Measurements from ENCODE around the gene DNER. TPM values are rescaled to one million over a fixed set of nuclear protein-coding genes. Genes with fewer than 3 reads are reported as not detected.

The DNER gene
- total and polyA plus RNA-seq, 5 donors, result 13.6 to 41.1 (median 27.2) TPM

DNA sequence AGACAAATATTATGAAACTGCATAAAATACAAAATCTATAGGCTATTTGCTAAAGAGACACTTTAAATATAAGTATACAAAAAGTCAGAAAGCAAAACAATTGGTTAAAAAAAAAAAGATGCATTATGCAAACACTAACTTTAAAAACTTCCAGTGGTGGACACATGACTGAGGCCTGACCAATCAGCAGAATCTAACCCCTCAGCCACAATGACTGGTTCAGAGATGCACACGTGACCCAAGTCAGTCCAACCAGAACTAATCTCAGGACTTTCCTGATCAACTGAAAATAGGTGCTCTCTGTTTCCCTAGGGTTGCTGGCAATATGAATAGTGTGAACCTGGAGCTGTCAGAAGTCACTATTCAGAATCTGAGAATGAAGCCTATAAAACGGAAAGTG lies 22.7 kb downstream of the DNER start:
- Histone ChIP-seq H3K27ac (ENCODE audit: low read length) (no peak overlapping the region), H3K4me1 (ENCODE audit: control insufficient read depth, insufficient read depth, low read length) (no peaks in the 10 kb centered on the region), H3K9me3 (ENCODE audit: control insufficient read depth, low read length) (no peaks in the 10 kb centered on the region), H3K27me3 (ENCODE audit: control insufficient read depth, insufficient read depth) (no peaks in the 10 kb centered on the region), H3K4me3 (ENCODE audit: low read length) (no peak overlapping the region)
- WGBS, result 58% methylated on average over 2 of the region's 2 CpGs
- DNase-seq (no peak), ATAC-seq (no peak)
- intact Hi-C loops (cut with DNase I), result no loop called here

DNA sequence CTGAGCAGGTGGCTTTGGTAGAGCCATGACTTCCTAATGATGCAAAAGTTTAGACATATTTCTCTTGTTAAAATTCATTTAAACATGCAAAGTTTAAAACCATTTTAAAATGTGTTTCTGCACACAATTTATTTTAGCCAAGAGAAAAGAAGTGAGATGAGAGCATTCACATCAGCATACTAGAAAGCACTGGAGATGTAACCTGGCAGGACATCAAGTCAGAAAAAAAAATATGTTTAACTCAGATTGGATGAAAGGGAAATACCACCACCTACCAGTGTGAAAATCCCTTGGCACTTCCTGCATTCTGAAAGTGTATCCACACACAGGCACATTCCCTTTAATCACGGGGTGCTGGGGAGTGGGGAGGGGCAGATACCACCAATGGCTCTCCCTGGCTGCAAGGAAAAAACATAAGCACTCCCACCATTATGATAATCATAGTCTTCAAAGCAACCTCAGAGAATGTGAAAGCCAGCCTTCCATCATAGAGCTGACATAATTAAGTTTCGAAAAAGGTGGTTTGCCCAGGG lies 25.0 kb downstream of the DNER start:
- H3K27ac ChIP-seq (ENCODE audit: low read length), result no peak overlapping the region
- no peaks in the 10 kb centered on the region for H3K9me3 ChIP-seq (ENCODE audit: control insufficient read depth, low read length)
- ATAC-seq (peak; percentile 69 to 85), DNase-seq (no peak)
- 44% methylated on average over 2 of the region's 2 CpGs for WGBS
- H3K4me3 ChIP-seq (ENCODE audit: low read length), result no peak overlapping the region
- no peaks in the 10 kb centered on the region for H3K4me1 ChIP-seq (ENCODE audit: control insufficient read depth, insufficient read depth, low read length)
- no peaks in the 10 kb centered on the region for H3K27me3 ChIP-seq (ENCODE audit: control insufficient read depth, insufficient read depth)
- intact Hi-C loops (cut with DNase I), result no loop called here

DNA sequence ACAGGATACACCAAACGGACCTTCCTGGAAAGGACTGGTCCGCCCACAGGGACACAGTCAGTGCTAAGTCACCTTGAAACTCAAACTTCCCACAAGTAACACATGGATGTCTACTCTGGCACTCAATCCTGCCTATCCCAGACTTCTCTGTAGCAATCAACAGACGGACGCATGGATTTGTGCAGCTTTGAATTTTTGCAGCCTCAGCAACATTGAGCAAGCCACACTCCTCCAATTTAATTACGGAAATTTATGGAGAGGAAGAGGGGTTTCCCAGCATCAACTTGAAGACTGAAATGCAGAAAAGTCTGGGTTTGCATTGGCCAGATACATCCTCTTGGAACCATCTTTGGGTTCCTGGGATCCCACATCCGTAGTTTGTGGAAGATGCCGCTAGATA lies 26.2 kb downstream of the DNER start:
- WGBS, result 86% methylated on average over 7 of the region's 7 CpGs

DNA sequence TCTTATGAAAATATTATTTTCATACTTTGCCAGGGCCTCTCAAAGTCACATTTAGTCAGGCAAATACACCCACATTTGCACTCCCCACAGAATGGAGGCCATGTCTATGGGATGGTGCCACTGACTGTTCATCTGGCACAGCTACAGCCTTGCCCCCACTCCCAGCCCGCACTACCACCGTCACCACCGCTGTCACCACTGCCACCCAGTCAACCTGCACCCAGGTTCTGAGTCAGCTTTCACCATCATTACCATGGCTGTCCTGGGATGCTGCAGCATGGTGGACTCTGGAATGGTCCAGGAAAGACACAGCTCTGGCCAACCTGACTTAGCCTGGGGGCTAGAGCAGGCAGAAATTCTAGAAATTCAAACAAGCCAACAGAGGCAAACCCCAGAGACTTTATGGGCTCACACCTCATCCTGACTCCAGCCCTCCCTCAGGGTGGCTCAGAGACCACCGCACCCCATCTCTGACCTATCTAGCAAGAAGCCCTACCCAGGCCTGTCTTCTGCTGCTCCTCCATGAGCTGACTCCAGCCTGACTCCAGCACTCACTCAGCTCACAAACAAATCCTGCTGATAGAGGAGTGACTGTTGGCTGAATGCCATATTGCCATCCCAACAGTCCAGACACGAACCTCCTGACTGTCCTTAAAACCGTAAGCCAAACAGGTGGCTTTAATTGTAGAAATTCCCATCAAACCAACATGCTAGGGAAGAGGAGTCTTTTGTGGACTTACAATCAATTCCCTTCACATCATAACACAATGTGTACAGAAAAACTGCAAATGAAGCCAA lies 28.0 kb downstream of the DNER start:
- Histone ChIP-seq H3K9me3 (ENCODE audit: control insufficient read depth, low read length) (no peaks in the 10 kb centered on the region), H3K4me1 (ENCODE audit: control insufficient read depth, insufficient read depth, low read length) (no peaks in the 10 kb centered on the region), H3K27ac (ENCODE audit: low read length) (no peak overlapping the region), H3K4me3 (ENCODE audit: low read length) (no peak overlapping the region), H3K27me3 (ENCODE audit: control insufficient read depth, insufficient read depth) (no peaks in the 10 kb centered on the region)
- peak; percentile 55 to 58 for ATAC-seq
- intact Hi-C loops (cut with DNase I), result no loop called here
- no peak for DNase-seq
- 73% methylated on average over 6 of the region's 6 CpGs for WGBS

More for the DNA sequence above, 26.2 kb downstream of the DNER start:
- Histone ChIP-seq H3K27ac (ENCODE audit: low read length) (no peak overlapping the region), H3K4me3 (ENCODE audit: low read length) (no peak overlapping the region), H3K9me3 (ENCODE audit: control insufficient read depth, low read length) (no peaks in the 10 kb centered on the region), H3K27me3 (ENCODE audit: control insufficient read depth, insufficient read depth) (no peaks in the 10 kb centered on the region), H3K4me1 (ENCODE audit: control insufficient read depth, insufficient read depth, low read length) (no peaks in the 10 kb centered on the region)
- DNase-seq (no peak), ATAC-seq (no peak)
- intact Hi-C loops (cut with DNase I), result no loop called here

DNA sequence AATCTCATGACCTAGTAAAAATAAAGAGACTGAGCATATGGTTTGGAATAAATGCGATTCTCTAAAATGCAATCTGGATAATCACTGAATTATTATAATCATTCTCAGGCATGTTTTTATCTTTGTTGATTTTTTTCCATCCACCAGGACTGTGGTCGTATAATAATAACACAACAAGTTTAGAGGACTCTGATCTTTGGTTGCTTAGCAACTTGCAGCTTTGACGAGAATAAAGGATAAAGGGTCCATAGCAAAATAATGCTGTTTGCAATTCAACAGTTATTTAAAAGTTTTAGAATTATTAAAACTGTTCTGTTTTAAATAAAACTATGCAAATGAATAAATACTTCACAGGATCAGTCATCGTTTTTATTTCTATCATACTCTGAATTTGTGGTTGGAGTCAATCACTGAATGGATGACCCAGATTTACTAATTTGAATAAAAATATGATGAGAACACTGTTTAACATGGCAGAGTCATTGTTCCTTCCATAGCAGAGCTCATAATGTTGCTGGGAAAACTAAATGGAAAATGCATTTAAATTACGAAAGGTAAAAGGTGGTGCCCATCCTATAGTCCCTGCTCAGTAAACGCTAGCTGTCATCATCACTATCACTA lies 29.3 kb downstream of the DNER start:
- Histone ChIP-seq H3K9me3 (ENCODE audit: control insufficient read depth, low read length) (no peaks in the 10 kb centered on the region), H3K27me3 (ENCODE audit: control insufficient read depth, insufficient read depth) (no peaks in the 10 kb centered on the region), H3K4me1 (ENCODE audit: control insufficient read depth, insufficient read depth, low read length) (no peaks in the 10 kb centered on the region), H3K4me3 (ENCODE audit: low read length) (no peak overlapping the region), H3K27ac (ENCODE audit: low read length) (no peak overlapping the region)
- ATAC-seq (no peak), DNase-seq (no peak)
- intact Hi-C loops (cut with DNase I), result no loop called here
- 73% methylated on average over 6 of the region's 6 CpGs for WGBS

DNA sequence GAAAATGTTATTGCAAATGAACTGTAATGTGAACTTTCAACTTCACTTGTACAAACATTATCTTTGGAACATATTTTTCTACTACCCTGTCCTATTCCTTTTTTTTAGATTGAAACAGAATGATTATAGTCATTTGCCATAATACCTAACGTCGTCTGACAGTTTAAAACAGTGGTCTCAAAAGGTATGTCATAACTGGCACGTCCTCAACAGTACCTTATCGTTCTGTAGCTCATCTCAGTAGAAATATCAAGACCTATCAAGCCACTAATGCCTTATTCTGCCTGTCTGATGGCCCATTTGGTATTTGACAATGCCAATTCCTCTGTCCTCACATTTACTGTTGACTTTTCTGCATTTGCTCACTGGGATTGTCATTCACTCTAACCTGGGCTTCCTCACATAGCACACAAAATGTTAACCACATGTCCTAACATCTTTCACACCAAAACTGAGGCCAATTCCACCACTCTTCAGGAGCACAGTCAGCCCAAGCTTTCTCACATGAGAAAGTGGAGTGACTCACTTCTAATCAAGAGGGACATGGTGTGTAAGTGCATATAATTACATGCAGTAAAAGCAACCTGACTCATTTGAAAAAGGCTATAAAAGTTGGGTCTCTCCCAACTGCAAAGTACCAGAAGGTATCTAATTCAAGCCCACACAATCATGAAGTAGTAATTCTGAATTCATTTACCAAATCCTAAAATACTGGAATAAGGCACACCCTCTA lies 34.8 kb downstream of the DNER start:
- no peaks in the 10 kb centered on the region for H3K27me3 ChIP-seq (ENCODE audit: control insufficient read depth, insufficient read depth)
- no peaks in the 10 kb centered on the region for H3K9me3 ChIP-seq (ENCODE audit: control insufficient read depth, low read length)
- no peak overlapping the region for H3K27ac ChIP-seq (ENCODE audit: low read length)
- H3K4me3 ChIP-seq (ENCODE audit: low read length), result no peak overlapping the region
- DNase-seq, result no peak
- H3K4me1 ChIP-seq (ENCODE audit: control insufficient read depth, insufficient read depth, low read length), result no peaks in the 10 kb centered on the region
- ATAC-seq, result no peak
- intact Hi-C loops (cut with DNase I), result no loop called here
- WGBS, result 76% methylated on average over 4 of the region's 4 CpGs

DNA sequence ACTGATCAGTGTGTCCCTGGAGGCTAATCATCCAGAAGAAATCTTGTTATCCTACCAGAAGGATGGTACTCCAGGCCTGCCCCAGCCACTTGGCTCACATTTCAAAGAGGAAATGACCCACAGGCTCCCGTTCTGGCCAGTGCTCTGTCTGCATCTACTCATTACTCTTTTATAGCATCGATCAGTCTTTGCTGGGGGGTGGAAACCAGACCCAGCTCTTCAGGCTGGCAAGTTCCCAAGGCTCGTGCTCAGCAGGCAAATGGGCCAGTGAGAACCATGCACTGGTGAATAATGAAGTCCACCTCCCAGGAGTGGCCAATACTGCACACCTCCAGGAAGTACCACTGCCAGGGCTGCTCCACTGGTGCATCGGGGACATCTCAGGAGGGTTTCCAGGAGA lies 38.8 kb downstream of the DNER start:
- DNase-seq, result peak in 1 of 3 donors; percentile 39
- Histone ChIP-seq H3K27me3 (ENCODE audit: control insufficient read depth, insufficient read depth) (no peaks in the 10 kb centered on the region), H3K9me3 (ENCODE audit: control insufficient read depth, low read length) (no peaks in the 10 kb centered on the region), H3K4me3 (ENCODE audit: low read length) (no peak overlapping the region), H3K27ac (ENCODE audit: low read length) (peak overlapping the region; percentile 38), H3K4me1 (ENCODE audit: control insufficient read depth, insufficient read depth, low read length) (no peaks in the 10 kb centered on the region)
- ATAC-seq, result peak; percentile 20 to 23
- intact Hi-C loops (cut with DNase I), result no loop called here
- WGBS, result 40% methylated on average over 4 of the region's 4 CpGs

DNA sequence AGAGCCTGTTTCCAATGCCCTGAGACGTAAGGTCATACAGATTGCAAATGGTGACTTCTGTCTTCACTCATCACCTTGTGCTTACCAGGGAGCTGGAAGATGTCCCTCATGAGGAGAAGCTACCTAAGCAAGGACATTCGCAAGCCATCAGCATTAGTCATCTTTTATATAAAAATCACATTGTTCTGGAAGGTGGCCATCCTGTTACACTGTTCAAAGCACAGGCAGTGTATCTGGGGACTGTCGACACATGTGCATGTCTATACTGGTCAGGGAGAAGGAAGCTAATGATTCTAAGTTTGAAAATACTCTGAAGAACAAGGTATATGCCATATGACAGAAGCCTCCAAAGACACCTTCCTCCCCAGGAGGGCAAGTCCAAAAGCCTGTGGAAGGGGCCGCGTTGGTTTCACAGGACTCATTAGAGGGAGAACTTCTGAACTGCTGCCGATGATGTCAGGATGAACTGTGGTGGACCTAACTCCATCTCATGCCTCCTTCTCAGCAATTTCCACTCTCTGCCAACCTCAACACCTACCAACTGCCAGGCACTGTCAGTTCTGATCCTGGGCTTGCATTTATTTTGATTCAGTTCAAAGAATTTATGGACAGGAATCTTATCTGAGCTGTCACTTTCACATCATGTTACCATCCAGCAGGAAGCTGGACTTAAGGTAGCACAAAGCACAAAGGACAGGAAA lies 39.4 kb downstream of the DNER start:
- H3K4me1 ChIP-seq (ENCODE audit: control insufficient read depth, insufficient read depth, low read length), result no peaks in the 10 kb centered on the region
- 69% methylated on average over 6 of the region's 6 CpGs for WGBS

DNA sequence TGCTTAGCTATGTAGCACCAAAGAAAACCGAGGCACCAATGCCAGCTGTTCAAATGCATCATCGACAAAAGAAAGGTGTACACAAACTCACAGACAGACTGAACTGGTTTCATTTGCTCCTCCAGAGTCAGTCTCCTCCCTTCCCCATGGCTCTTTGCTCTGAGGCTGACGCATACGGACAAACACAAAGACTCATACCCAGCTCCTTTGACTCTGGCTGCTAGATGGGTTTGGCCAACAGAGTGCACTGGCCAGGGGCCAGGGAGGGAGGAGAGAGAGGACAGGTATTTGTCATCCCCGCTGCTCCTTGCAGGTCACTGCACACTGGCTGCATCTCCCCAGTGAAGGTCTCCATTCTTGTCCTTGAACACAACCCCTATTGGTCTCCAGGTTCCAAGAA lies 40.7 kb downstream of the DNER start:
- Histone ChIP-seq H3K4me1 (ENCODE audit: control insufficient read depth, insufficient read depth, low read length) (no peaks in the 10 kb centered on the region), H3K9me3 (ENCODE audit: control insufficient read depth, low read length) (no peaks in the 10 kb centered on the region), H3K27me3 (ENCODE audit: control insufficient read depth, insufficient read depth) (no peaks in the 10 kb centered on the region), H3K27ac (ENCODE audit: low read length) (no peak overlapping the region), H3K4me3 (ENCODE audit: low read length) (no peak overlapping the region)
- ATAC-seq, result no peak
- DNase-seq, result no peak
- intact Hi-C loops (cut with DNase I), result no loop called here
- WGBS, result 88% methylated on average over 5 of the region's 5 CpGs

More for the DNA sequence above, 39.4 kb downstream of the DNER start:
- Histone ChIP-seq H3K27me3 (ENCODE audit: control insufficient read depth, insufficient read depth) (no peaks in the 10 kb centered on the region), H3K27ac (ENCODE audit: low read length) (peak overlapping the region; percentile 38), H3K9me3 (ENCODE audit: control insufficient read depth, low read length) (no peaks in the 10 kb centered on the region), H3K4me3 (ENCODE audit: low read length) (no peak overlapping the region)
- DNase-seq, result no peak
- intact Hi-C loops (cut with DNase I), result no loop called here
- ATAC-seq, result peak; percentile 62 to 65

DNA sequence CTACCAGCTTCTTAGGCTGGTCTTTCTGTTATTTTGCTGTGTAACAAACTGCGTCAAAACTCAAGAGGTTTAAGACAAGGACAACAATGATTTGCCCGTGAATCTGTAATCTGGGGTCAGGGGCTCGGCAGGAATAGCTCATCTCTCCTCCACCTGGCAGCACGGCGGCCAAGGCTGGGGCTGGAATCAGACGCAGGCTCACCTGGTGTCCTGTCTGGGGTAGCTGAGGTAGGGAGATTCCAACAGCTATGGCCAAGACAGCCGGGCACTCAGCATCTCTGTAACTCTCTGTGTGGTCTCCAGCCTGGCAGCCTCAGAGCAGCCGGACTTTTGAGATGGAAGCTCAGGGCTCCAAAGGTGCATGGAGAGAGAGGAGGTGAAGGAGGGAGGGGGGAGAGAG lies 42.3 kb downstream of the DNER start:
- H3K27me3 ChIP-seq (ENCODE audit: control insufficient read depth, insufficient read depth), result no peaks in the 10 kb centered on the region
- 66% methylated on average over 8 of the region's 8 CpGs for WGBS
- DNase-seq (no peak), ATAC-seq (no peak)
- no peaks in the 10 kb centered on the region for H3K9me3 ChIP-seq (ENCODE audit: control insufficient read depth, low read length)
- intact Hi-C loops (cut with DNase I), result no loop called here
- H3K4me1 ChIP-seq (ENCODE audit: control insufficient read depth, insufficient read depth, low read length), result no peaks in the 10 kb centered on the region
- H3K4me3 ChIP-seq (ENCODE audit: low read length), result no peak overlapping the region
- H3K27ac ChIP-seq (ENCODE audit: low read length), result no peak overlapping the region
